IPS-11a (cell line): Measurements from ENCODE around the gene ZRSR2.
"Not testable (repeated sequence)": the region's sequence is repeated elsewhere in the genome, so short reads cannot be mapped to it uniquely, and the experiment has no call there.

ENCODE experiments used
- H3K4me3 ChIP-seq: one replicate; pipeline ENCODE4 v1.5.1; 2013; ENCODE audit warnings: low read depth, low read length, control low read depth

The ZRSR2 gene

GRCh38 chrX:15790769-15791290, 546 bp downstream of the ZRSR2 start:
- peak overlapping the region; percentile 79 for H3K4me3 ChIP-seq

DNA sequence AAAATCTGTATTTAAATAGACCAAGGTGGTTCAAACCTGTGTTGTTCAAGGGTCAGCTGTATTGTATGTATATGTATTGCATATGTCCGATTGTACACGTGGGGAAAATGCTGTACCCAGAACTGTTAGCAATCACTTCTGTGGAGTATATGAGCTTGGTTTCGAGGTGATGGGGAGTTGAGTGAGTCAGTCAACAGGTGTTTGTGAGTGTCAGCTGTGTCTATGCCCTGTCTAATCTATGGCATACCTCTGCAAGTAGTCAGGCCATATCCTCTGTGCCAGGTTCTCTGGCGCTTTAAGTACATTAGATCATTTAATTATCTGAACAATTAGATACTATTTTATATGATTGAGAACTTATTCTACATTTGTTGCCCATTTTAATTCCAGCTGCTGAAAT, 7.4 kb downstream of the ZRSR2 start:
- H3K4me3 ChIP-seq = no peak overlapping the region

DNA sequence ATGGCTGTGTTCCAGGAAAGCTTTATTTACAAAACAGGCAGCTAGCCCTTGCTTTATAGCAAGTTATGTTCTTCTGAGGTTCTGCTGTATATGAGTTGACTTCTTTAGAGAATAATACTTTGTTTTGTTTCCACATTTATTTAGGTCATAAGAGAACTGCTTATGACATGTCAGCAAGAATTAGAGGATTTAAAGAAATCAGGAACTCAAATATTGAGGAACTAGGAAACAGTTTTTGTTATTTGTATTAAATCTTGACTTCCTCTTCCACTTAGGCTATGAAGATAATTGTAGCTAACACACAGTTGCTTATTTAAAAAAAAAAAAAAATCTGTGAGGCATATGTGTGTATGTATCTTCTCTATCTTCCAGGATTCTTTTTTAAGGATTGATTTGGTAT, 14.3 kb downstream of the ZRSR2 start:
- no peak overlapping the region for H3K4me3 ChIP-seq

- no peak overlapping the region for H3K4me3 ChIP-seq
These were observed 18.0 kb downstream of the ZRSR2 start for GRCh38 chrX:15808254-15808653.

- H3K4me3 ChIP-seq = no peak overlapping the region
These were observed 22.1 kb downstream of the ZRSR2 start for GRCh38 chrX:15812192-15812938.

DNA sequence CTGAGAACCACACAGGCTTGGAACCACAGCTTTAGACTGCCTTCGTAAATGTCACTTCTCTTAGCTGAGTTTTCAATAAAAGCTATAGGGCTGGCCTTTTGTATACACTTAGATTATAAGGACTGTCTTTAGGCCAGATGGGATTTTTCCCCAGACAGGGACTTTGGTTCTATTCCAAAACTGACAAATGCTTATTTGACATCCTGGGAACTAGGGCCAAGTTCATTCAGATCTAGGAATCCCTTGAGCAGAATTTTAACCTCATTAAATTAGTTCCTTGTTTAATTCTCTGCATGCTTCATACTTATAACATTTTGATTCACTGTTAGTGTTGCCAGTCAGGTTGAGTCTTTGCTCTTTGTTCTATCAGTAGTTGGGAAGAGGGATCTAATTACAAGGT, 23.1 kb downstream of the ZRSR2 start:
- no peak overlapping the region for H3K4me3 ChIP-seq

- no peak overlapping the region for H3K4me3 ChIP-seq
These were observed 24.6 kb downstream of the ZRSR2 start for GRCh38 chrX:15814771-15815365.

- H3K4me3 ChIP-seq = no peak overlapping the region
These were observed 25.6 kb downstream of the ZRSR2 start for GRCh38 chrX:15815779-15816437.

GRCh38 chrX:15816438-15816809, 26.1 kb downstream of the ZRSR2 start:
- no peak overlapping the region for H3K4me3 ChIP-seq

DNA sequence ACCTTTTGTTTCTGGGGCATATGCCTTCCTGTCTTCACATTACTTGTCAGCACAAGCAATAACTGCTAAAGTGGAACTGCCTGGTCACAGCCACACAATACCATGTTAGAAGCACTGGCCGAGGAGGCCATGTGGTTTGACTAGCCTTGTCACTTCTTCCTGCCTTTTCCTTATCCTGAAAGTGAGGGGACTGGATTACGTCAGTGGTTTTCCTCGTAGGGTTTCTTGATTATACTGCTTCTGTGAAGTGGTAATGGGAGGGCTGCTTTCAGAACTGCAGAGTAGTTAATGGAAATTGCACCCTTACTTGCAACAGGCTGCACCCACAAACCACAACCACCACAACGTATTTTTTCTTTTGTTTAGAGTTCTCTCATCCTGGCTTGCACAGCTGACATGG, 26.6 kb downstream of the ZRSR2 start:
- no peak overlapping the region for H3K4me3 ChIP-seq

DNA sequence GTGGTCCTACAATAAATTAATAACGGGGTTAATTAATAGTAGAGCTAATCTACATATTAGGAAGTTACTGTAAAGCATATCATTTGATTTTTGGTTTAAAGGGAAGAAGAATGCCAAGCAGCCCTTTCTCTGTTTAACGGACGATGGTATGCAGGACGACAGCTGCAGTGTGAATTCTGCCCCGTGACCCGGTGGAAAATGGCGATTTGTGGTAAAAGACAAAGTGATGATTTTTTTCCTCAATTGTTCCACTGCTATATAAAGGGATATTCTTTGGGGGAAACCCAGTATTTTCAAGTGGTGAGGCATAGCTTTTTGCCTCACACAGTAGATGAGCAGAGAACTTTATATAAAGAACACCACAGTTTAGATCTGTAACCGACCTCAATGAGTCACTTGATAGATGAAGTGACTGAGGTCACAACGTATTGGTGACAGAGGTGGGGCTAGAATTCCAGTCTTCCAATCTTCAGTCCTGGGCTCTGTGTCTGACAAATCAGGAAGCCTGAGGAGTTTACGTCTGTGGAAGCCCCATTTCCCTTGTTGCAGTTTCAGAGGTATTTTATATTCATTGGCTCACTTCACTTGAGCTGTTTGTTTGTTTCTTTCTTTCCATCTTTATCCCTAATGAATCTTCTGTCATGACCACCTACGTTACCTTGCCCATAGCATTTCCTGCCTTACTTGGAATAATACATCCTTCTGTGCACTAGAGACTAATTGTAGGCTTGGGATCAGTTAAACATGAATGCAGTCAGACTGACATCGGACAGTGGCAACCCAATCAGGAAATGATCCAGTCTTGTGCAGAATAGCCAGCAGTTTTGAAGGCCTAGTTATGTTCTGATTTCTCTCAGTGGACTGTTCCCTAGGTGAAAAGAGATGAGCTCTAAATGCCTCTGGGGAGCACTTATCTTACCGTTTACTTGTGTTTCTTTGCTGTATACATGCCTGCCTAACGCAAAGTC, 30.1 kb downstream of the ZRSR2 start:
- H3K4me3 ChIP-seq = no peak overlapping the region

GRCh38 chrX:15822922-15823321, 32.6 kb downstream of the ZRSR2 start:
- H3K4me3 ChIP-seq = no peak overlapping the region

DNA sequence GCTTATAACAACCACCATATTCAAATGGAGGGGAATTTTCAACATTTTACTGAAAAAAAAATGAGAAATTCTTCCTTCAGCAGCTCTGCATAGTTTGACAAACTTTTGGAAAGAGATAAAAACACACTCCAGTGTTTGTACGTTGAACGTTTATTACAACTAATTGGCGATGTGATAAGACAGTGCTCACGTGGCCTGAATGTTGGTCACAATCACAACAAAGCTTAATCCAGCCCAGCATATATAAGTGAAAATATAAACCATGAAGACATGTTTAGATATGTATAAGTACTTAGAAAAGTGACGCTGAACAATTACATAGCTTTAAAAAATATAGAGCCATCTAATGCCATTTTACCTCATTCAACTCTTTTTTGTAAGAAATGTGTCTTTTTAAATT, 35.7 kb downstream of the ZRSR2 start:
- no peak overlapping the region for H3K4me3 ChIP-seq

DNA sequence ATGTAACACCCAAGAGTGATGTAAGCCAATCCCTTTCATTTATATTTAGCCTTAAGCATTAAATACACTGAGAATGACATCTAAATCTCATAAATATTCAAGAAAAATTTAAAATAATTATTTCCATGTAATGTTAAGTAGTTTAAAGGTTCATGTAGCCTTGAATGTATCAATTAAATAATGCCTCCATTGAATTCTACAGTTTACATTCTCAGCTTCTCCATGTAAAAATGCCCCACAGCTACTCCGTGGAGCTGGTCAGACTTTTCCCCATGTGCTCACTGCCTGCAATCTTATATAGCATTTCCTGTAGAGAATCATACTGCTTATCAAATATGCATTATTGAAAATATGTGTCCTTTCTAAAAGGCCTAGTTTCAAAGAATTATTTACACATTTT, 38.9 kb downstream of the ZRSR2 start:
- H3K4me3 ChIP-seq = no peak overlapping the region

- H3K4me3 ChIP-seq = not testable (repeated sequence)
These were observed 41.1 kb downstream of the ZRSR2 start for GRCh38 chrX:15831347-15831746.

DNA sequence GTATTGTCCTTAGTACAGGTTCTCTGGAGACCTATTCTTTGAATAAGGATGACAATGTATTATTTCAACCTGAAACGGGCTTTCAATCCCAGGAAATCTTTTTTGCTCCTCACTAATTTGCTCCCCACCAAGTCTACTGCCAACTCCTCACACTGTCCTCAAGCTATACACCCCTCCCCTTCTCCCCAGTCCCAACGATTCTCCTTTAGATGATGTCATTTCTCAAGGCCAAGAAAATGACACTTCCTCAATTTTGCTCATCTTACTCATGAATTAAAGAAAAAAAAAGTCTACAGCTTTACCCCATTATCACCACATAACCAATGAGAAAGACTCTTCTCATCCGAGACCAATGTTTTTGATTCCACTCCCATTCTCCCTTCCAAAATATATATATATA, 43.8 kb downstream of the ZRSR2 start:
- no peak overlapping the region for H3K4me3 ChIP-seq

DNA sequence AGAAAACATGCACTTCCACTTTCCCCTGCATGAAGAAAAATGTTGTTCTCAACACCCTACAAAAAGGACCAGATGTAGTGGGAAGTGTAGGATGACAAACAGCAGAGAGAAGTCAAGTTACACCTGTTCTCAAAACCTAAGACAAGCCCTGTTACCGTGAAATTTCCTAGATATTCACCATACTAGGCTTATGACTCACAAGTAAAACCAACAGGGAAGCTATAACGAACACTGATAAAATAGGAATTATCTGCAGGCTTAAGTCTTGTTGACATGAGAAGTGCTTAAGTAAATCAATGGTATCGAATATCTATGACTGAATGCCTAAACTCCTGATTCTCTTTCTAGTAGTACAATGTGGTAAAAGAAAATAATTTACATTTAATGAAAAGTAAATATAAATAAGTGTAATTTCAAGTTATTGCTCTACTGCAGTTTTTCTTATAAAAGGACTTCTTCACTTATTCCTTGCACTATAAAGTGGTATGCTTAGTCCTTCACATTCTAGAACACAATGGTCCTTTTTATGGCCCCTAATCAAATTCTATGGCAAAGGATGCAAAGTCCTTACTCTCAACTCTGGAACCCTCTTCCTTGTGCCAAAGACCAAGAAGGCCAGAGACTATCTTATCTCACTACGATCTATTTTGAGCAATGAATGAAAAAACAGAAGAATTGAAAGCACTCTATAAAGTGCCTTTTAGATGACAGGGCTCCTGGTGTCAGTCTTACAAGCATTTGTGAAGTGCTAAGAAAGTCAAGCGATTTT, 44.7 kb downstream of the ZRSR2 start:
- H3K4me3 ChIP-seq = no peak overlapping the region

DNA sequence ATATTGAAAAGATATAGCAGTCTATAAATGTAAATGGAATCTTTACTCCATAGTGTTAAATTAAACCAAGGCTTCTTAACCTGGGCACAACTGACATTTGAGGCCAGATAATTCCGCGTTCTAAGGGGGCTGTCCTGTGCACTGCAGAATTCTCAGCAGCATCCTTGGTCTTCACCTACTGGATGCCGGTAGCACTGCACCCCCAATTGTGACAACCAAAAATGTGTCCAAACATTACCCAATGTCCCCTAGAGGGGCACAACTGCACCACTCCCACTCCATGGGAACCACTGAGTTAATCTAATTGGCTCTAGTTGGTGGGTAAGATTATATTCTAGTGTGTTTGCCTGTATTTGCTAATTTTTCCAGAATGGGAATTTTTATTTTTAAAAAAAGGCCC, 47.7 kb downstream of the ZRSR2 start:
- H3K4me3 ChIP-seq = no peak overlapping the region

DNA sequence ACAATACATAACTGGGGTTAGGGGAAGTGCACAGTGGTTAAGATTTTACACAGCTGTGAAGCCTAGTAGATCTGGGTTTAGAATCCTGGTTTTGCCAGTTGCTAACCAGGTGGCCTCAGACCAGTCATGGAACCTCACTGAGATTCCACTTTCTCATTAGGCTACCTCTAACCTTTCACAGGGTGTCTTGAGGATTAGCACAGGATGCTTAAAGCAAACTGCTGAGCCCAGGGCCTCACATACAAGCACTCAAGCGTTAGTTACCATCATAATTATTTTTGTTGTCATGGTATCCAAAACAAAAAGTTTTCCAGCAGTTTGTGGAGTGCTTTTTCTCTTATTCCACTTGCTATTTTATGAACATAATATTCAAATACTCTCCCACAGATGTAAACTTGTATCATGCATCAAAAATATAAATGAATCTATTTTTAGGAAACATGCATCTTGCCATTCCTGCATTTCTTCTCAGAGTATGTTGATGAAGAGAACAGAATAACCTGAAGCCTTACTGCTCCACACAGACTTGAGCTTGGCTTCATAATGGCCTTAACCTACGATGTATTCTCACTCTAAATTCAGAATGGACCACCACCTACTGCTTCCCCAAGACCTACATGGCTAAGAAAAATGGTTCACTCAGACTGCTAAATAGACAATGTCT, 51.7 kb downstream of the ZRSR2 start:
- no peak overlapping the region for H3K4me3 ChIP-seq

DNA sequence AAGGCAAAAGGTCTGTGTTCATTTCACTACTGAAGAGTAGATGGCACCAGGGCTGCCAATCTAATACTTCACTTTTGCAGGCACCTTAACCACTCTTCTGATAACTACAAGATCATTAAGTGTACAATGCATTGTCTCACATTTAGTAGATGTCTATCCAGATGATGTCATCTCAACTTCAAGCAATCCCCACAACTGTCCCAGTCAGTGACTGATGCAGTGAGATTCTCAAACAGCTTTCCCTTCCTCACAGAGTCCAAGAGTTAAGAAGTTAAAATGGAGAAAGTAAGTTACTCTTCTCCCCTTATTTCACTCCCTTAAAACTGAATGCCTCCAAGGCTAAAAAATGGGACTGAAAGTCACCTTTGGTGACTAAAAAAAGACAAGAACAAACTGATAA, 53.7 kb downstream of the ZRSR2 start:
- no peak overlapping the region for H3K4me3 ChIP-seq
